Activated CD8-positive, alpha-beta memory T cell treated with anti-CD3 and anti-CD28 coated beads for 1 hour (primary cell): ENCODE data around the gene ACTR3.

Source experiments
- DNase-seq, 2 donors: peaks; one replicate each; pipeline ENCODE4 v3.0.0-alpha.2; 2020; ENCODE audit warnings: low read depth in 1 of 2; ENCODE audit errors: extremely low read depth in 1 of 2

ACTR3 gene

GRCh38 chr2:113875135-113875534, 14.8 kb upstream of the ACTR3 start:
- DNase-seq: no peak

GRCh38 chr2:113876503-113877387, 13.1 kb upstream of the ACTR3 start:
- peak; percentile 37 to 49 for DNase-seq

- DNase-seq: no peak
Measured at GRCh38 chr2:113877711-113878598, 11.9 kb upstream of the ACTR3 start.

- no peak for DNase-seq
Measured at GRCh38 chr2:113878743-113879142, 11.1 kb upstream of the ACTR3 start.

- DNase-seq: no peak
Measured at GRCh38 chr2:113879457-113879856, 10.4 kb upstream of the ACTR3 start.

- no peak for DNase-seq
Measured at GRCh38 chr2:113886479-113887008, 3.3 kb upstream of the ACTR3 start.

- DNase-seq: no peak
Measured at GRCh38 chr2:113887009-113887792, 2.7 kb upstream of the ACTR3 start.

GRCh38 chr2:113888641-113889470, 1.0 kb upstream of the ACTR3 start:
- DNase-seq: no peak

- peak; percentile 54 to 55 for DNase-seq
Measured at GRCh38 chr2:113890253-113891235, 655 bp downstream of the ACTR3 start.

GRCh38 chr2:113891265-113891959, 1.5 kb downstream of the ACTR3 start:
- DNase-seq: no peak

GRCh38 chr2:113892004-113892710, 2.3 kb downstream of the ACTR3 start:
- DNase-seq: no peak

- no peak for DNase-seq
Measured at GRCh38 chr2:113894156-113894743, 4.4 kb downstream of the ACTR3 start.

GRCh38 chr2:113895301-113895700, 5.4 kb downstream of the ACTR3 start:
- DNase-seq: no peak

- DNase-seq: no peak
Measured at GRCh38 chr2:113895819-113896563, 6.1 kb downstream of the ACTR3 start.

- DNase-seq: no peak
Measured at GRCh38 chr2:113896791-113897190, 6.9 kb downstream of the ACTR3 start.

GRCh38 chr2:113898081-113898480, 8.2 kb downstream of the ACTR3 start:
- DNase-seq: no peak
